ENCODE measurements around the gene FAM174C. TPM values are rescaled to one million over a fixed set of nuclear protein-coding genes. Genes with fewer than 3 reads are reported as not detected.

Gene FAM174C
- total RNA-seq, 1 experiment from 2014 or later = 77.1 TPM

- Histone ChIP-seq H3K27me3 (ENCODE audit: insufficient read depth, low read length) (no peaks in the 10 kb centered on the region), H3K4me3 (replicated peaks in 1 of 2; ENCODE audit: low read depth in 1 of 2, low read length in 2 of 2) (no peak overlapping the region), H3K79me2 (ENCODE audit: insufficient read depth, low read length) (no peaks in the 10 kb centered on the region), H3K9ac (ENCODE audit: low read length) (no peak overlapping the region), H2AFZ (ENCODE audit: low read depth, low read length, poor library complexity, severe bottlenecking) (no peak overlapping the region), H3K4me1 (ENCODE audit: control insufficient read depth in 1 of 2, insufficient read depth in 2 of 2, low read length in 2 of 2) (peaks cover 2% of the 10 kb centered on the region in 2 experiments; a peak in 2 of 4 replicates), H3K9me3 (ENCODE audit: control insufficient read depth in 1 of 2, insufficient read depth in 1 of 2, low read depth in 1 of 2, low read length in 2 of 2) (no peaks in the 10 kb centered on the region), H3K9me2 (ENCODE audit: insufficient read depth) (no peaks in the 10 kb centered on the region), H4K20me1 (ENCODE audit: insufficient read depth) (no peaks in the 10 kb centered on the region), H3K27ac (ENCODE audit: low read depth, low read length) (no peak overlapping the region), H3K36me3 (ENCODE audit: control insufficient read depth in 1 of 2, insufficient read depth in 2 of 2, low read length in 2 of 2) (no peaks in the 10 kb centered on the region), H3K4me2 (ENCODE audit: low read length) (no peak overlapping the region)
- ChIA-PET RAD21 (ENCODE audit: low non-redundant PET in 1 of 2, low total read pairs in 2 of 2, uncharacterized antibody in 2 of 2, unreplicated experiment in 2 of 2) (no interaction called here), POLR2A (no interaction called here), CTCF (no interaction called here)
- no peak for ATAC-seq
- intact Hi-C loops (cut with micrococcal nuclease) = no loop called here
- TF ChIP-seq TCF7L2 (IDR thresholded peaks at IDR 0.05; ENCODE audit: borderline replicate concordance, extremely low read depth, insufficient read depth, insufficient read length) (no peak), POLR2AphosphoS5 (IDR thresholded peaks at IDR 0.05; ENCODE audit: low read depth, low read length) (no peak), FOSL1 (IDR thresholded peaks at IDR 0.05; ENCODE audit: low read depth) (no peak), SRF (IDR thresholded peaks at IDR 0.05; ENCODE audit: low read depth) (no peak), JUND (IDR thresholded peaks at IDR 0.05) (no peak), CBX3 (IDR thresholded peaks at IDR 0.05; ENCODE audit: low read depth) (no peak), ZFX (IDR thresholded peaks at IDR 0.05) (no peak), SP1 (IDR thresholded peaks at IDR 0.05; ENCODE audit: low read depth) (no peak), POLR2A (IDR thresholded peaks at IDR 0.05; ENCODE audit: borderline replicate concordance, extremely low read depth, insufficient read depth, insufficient read length) (no peak), SIN3A (IDR thresholded peaks at IDR 0.05; ENCODE audit: low read depth) (no peak), EGR1 (IDR thresholded peaks at IDR 0.05; ENCODE audit: low read depth) (no peak), YY1 (IDR thresholded peaks at IDR 0.05; ENCODE audit: extremely low read depth, insufficient replicate concordance, low read depth, low read length) (no peak)
- TF ChIP-seq, protein P1, sequence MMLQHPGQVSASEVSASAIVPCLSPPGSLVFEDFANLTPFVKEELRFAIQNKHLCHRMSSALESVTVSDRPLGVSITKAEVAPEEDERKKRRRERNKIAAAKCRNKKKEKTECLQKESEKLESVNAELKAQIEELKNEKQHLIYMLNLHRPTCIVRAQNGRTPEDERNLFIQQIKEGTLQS (IDR thresholded peaks at IDR 0.05) = no peak
- TF ChIP-seq, protein P2, sequence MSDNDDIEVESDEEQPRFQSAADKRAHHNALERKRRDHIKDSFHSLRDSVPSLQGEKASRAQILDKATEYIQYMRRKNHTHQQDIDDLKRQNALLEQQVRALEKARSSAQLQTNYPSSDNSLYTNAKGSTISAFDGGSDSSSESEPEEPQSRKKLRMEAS (IDR thresholded peaks at IDR 0.05) = no peak
- TF ChIP-seq, protein P3, sequence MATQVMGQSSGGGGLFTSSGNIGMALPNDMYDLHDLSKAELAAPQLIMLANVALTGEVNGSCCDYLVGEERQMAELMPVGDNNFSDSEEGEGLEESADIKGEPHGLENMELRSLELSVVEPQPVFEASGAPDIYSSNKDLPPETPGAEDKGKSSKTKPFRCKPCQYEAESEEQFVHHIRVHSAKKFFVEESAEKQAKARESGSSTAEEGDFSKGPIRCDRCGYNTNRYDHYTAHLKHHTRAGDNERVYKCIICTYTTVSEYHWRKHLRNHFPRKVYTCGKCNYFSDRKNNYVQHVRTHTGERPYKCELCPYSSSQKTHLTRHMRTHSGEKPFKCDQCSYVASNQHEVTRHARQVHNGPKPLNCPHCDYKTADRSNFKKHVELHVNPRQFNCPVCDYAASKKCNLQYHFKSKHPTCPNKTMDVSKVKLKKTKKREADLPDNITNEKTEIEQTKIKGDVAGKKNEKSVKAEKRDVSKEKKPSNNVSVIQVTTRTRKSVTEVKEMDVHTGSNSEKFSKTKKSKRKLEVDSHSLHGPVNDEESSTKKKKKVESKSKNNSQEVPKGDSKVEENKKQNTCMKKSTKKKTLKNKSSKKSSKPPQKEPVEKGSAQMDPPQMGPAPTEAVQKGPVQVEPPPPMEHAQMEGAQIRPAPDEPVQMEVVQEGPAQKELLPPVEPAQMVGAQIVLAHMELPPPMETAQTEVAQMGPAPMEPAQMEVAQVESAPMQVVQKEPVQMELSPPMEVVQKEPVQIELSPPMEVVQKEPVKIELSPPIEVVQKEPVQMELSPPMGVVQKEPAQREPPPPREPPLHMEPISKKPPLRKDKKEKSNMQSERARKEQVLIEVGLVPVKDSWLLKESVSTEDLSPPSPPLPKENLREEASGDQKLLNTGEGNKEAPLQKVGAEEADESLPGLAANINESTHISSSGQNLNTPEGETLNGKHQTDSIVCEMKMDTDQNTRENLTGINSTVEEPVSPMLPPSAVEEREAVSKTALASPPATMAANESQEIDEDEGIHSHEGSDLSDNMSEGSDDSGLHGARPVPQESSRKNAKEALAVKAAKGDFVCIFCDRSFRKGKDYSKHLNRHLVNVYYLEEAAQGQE (IDR thresholded peaks at IDR 0.05; ENCODE audit: low read depth) = no peak
- BruUV-seq (replicated peaks) = no TSS peak
- DNase-seq (ENCODE audit: low read depth, low spot score) = no peak
Measured at GRCh38 chr19:1302533-1303239, 27.4 kb downstream of the FAM174C start.
